HS-5 (cell line): Measurements from ENCODE around the gene GNA14.
"Not testable (repeated sequence)": the region's sequence is repeated elsewhere in the genome, so short reads cannot be mapped to it uniquely, and the experiment has no call there.

Source experiments
- DNase-seq: peaks from one replicate; pipeline ENCODE4 v3.0.0-alpha.2; 2012; ENCODE audit warnings: low read depth

GNA14 gene

DNA sequence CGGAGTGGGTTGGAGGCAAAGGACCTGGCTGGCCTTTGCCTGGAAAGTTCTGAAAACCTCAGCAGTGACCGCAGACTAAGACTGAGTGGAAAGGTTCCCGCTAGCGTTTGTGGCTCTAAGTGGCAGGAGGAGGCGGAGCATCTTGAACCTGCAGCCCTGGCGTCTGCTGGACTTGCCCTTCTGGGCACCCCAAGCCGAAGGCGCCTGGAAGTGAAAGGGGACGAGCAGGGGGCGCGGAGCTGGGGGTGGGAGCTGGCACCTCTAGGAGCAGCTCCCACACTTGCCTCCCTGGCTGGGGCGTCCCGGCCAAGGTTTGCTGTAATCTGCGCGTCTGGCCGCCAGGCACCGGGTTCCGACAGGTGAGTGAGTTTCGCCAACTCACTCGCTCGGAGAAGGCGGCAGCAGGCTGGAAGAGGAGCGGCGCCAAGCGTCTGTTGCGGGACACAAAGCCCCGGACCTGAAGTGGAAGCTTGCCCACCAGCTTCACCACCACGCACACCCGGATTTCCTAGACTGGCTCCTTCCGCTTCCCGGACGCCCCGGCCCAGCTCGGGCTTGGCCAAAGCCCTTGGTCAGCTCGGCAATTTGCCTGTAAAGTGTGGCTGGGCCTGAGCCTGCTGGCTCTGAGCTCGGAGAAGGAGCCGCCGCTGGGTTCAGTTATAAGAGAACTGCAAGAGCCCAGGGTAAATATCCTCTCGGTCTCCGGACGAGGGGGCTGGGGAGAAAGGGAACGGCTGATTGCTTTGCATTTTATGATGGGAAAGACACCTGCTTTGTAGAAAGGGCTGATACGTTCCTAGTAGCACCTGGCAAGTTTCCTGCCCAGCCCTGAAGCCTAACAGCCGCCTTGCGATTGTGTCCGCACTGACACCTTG lies at the start of gene GNA14:
TSS of gene GNA14 (minus strand) at position 89 of the 875 bp plus-strand sequence. CDS start 529 bp downstream, outside the sequence.
- DNase-seq: no peak

DNA sequence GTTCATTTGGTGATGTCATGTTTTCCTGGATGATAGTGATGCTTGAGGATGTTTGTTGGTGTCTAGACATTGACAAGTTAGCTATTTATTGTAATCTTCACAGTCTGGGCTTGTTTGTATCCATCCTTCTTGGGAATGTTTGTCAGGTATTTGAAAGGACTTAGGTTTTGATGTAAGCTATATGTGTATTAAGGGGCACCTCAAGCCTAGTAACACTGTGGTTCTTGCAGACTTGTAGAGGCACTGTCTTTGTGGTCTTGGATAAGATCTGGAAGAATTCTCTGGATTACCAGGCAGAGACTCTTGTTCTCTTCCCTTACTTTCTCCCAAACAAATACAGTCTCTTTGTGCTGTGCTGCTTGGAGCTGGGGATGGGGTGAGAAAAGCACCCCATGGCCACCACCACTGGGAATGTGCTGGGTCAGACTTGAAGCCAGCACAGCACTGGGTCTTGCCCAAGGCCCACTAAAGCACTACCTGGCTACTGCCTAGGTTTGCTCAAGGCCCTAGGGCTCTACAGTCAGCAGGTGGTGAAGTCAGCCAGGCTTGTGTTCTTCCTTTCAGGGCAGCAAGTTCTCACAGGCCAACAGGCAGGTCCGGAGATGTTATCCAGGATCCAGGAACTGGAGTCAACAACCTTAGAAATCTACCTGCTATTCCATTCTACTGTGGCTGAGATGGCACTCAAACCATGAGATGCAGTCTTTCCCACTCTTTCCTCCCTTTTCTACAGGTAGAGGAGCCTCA lies 49.3 kb upstream of the GNA14 start:
- no peak for DNase-seq

DNA sequence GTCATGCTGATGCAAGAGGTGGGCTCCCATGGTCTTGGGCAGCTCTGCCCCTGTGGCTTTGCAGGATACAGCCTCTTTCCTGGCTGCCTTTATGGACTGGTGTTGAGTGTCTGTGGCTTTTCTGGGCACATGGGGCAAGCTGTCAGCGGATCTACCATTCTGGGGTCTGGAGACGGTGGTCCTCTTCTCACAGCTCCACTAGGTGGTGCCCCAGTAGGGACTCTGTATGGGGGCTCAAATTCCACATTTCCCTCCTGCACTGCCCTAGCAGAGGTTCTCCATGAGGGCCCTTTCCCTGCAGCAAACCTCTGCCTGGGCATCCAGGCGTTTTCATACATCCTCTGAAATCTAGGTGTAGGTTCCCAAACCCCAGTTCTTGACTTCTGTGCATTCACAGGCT lies 42.6 kb upstream of the GNA14 start:
- not testable (repeated sequence) for DNase-seq

DNA sequence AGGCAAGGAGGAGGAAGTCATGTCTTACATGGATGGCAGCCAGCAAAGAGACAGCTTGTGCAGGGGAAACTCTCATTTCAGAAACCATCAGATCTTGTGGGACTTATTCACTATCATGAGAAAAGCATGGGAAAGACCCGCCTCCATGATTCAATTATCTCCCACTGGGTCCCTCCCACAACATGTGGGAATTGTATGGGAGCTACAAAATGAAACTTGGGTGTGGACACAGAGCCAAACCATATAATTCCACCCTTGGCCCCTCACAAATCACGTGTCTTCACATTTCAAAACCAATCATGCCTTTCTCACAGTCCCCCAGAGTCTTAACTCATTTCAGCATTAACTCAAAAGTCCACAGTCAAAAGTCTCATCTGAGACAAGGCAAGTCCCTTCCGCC lies 42.0 kb upstream of the GNA14 start:
- DNase-seq: not testable (repeated sequence)

DNA sequence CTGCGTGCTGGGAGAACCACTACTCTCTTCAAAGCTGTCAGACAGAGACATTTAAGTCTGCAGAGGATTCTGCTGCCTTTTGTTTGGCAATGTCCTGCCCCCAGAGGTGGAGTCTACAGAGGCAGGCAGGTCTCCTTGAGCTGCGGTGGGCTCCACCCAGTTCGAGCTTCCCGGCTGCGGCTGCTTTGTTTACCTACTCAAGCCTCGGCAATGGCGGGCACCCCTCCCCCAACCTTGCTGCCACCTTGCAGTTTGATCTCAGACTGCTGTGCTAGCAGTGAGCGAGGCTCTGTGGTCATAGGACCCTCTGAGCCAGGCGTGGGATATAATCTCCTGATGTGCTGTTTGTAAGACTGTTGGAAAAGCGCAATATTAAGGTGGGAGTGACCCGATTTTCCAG lies 39.6 kb upstream of the GNA14 start:
- DNase-seq: not testable (repeated sequence)

DNA sequence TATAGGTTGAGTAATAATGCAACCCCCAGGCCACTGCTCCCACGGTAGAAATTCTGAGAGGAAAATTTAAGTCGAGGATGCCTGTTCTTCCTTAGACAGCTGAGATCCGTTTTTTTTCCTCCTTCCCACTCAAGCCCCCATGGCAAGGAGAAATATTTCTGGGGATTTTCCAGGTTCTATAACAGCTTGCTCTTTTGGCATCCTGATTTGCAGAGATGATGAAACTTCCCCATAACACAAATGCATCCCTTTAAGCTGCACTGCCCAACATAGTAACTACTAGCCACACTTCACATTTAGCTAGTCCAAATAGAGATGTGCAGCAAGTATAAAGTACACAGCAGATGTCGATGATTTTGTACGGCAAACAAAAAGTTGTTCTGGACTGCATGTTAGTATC lies 32.5 kb upstream of the GNA14 start:
- no peak for DNase-seq

DNA sequence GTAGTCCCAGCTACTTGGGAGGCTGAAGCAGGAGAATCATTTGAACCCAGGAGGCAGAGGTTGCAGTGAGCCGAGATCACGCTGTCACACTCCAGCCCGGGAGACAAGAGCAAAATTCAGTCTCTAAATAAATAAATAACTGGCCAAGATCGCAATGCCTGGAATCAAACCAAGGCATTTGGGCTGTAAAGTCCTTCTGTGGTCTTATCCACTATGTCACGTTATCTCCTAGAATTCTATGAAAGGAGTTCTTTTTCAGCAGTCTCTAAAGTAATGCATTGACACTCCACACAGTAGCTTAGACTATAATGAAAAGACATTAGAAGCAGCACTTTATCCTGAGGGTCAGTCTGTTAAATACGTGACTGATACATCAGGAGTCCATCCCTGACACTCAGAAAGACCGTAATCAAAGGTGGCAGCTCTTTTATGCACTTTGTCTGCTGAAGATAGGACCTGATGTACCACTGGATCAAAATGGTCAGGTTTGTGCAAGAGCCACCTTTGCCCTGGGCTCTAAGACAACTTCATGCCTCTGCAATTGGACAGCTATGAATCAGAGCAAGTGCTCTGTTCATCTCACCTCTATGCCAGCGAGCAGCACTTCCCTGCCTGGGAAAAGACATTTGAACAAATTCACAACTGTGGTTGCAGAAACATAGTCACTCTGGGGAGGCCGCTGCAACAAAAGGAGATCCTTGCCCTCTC lies 31.7 kb upstream of the GNA14 start:
- no peak for DNase-seq

DNA sequence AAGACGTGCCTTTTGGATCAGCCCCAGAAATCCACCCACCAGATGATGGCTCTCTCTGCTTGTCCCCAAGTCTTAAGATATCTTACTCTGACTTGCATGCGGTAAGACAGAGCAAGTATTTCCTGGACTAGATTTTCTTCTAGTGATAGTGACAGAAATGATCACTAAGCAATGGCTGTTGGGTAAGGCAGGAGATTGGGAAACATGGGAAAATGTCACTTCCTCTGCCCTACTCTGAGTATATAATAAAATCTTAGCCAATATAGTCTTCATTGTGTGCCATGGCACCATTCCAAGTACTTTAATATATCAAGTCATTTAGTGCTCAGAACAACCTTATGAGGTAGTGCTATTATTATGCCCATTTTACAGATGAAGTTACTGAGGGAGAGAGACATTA lies 31.0 kb upstream of the GNA14 start:
- no peak for DNase-seq

DNA sequence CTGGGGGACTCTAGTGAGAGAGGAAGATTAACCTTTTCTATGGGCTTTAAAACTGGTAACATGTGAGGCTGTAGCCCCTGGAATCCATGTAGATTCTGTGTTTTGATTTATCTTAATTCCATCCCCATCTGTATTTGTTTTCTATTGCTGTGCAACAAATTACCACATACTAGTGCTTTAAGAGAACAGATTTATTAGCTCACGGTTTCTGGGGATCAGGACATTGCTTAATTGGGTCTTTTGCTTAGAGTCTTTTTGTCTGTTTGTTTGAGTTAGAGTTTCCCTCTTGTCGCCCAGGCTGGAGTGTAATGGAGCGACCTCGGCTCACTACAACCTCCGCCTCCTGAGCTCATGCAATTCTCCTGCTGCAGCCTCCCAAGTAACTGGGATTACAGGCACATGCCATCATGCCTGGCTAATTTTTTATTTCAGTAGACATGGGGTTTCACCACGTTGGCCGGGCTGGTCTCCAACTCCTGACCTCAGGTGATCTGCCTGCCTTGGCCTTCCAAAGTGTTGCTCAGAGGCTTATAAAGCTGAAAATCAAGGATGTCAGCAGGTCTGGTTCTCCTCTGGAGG lies 29.9 kb upstream of the GNA14 start:
- DNase-seq: no peak

DNA sequence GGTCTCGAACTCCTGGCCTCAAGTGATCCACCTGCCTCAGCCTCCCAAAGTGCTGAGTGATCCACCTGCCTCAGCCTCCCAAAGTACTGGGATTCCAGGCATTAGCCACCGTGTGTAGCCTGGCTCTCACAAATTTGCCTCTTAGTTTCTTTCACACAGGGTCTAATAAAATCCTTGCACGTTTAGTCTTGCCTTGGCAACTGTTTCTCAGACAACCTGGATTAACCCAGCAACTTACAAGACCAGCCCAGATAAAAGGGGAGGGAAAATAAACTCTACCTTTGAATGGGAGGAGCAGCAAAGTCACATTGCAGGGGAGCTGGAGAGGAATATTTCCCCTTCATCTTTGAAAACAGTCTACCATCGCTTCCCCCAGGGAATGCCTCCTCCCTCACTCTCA lies 29.3 kb upstream of the GNA14 start:
- DNase-seq: no peak

DNA sequence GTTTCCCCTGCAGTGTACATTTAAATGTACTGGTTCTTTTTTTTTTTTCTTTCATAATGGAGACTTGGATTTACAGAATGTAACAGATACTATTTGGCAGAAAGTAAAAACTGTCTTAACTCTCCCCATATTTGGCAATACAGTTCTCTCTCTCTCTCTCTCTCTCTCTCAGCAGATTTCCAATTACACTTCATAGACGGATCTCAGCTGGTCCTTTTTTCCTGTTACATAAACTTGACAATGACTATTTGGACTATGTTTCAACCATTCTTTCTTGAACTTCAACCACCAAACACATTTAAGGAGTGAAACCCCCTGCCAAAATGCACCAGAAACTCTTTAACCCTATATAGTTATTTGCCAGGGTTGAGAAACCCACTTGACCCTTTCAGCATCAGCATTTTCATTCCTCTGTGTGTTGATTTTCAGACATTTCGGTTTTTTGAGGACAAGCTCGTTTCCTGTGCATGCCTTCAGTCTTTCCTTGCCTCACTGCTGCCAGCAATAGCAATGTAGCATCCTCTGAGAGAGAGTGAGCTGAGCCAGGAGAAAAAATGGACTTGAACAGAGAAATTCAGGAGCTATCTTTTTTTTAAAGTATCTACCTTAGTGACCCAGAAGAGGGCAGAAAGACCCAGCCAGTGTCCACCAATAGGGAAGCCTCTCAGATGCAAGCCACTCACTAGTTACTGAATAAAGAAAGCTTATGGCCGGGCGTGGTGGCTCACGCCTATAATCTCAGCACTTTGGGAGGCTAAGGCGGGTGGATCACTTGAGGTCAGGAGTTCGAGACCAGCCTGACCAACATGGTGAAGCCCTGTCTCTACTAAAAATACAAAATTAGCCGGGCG lies 26.0 kb upstream of the GNA14 start:
- DNase-seq: no peak

DNA sequence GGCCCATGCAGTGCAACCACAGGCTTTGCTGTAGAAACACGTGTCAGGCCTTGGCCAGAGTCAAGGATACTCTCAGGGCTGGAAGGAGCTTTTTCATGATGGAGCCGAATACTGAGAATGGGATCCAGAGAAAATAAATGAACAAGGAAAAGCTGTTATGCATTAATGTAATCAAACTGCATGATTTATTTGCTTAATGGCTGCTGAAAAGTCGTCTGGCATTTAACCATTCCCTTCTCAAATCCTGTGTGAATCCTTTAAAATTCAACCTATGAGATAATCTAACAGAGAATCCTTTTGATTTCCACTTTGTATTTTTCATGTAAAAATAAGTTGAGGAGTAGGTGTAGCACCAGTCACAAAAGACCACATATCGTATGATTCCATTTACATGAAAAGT lies 24.1 kb upstream of the GNA14 start:
- DNase-seq: no peak

DNA sequence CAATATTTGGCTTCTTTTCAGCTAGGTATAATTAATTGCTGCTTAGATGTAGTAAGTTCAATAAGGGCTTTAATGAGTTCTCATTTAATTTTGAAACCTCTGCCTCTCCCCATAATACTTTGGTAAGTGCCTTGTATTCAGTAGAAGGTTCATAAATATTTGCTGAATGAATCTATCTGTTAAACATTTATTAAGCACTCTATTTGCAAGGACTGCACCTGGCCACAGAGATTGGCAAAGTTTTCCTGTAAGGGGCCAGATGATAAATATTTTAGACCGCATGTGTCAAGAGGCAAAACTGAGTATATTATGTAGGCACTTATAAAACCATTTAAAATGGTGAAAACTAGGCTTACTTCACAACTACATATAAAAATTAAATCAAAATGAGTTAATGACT lies 19.0 kb upstream of the GNA14 start:
- DNase-seq: no peak

DNA sequence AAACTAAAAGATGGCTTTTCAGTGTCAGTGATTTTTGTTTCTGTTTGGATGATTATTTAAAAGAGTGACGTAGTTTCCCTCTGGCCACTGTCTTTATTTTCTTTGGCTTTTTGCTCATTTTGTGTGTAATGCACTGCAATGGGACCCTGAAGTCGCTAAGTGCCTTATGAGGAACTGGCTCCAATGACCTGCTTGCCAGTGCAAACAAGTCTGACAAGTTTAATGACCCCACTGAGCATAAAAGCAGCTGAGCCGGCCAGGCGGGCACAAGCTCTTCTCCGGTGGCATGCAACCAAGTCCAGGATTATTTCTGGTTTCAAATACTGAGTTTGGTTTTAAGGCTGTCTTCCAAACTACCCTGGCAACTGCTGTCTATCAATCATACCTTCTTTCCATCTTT lies 15.6 kb upstream of the GNA14 start:
- DNase-seq: no peak

DNA sequence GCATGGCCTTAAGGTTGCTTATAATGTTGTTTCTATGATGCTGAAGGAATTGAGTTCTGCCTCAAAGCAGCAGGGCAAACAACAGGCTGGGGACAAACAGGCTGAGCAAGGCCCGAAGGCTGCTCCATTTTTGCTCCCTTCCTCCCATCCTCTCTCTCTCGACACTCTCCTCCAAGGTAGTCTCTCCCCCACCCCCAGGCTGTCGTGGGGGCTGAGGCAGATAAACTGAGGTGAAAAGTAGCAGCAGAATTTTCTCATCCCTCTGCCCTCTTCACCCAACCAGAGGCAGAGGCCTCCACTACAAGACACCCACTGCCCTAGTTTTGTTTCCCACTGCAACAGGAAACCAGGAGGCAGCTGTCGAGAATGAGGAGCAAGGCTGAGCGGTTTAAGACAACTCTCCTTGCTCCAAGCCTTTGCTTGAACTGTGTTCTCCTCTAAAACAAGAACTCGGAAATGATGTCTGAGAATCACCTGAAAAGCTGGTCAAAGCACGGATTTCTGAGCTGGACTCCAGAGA lies 13.5 kb upstream of the GNA14 start:
- no peak for DNase-seq

DNA sequence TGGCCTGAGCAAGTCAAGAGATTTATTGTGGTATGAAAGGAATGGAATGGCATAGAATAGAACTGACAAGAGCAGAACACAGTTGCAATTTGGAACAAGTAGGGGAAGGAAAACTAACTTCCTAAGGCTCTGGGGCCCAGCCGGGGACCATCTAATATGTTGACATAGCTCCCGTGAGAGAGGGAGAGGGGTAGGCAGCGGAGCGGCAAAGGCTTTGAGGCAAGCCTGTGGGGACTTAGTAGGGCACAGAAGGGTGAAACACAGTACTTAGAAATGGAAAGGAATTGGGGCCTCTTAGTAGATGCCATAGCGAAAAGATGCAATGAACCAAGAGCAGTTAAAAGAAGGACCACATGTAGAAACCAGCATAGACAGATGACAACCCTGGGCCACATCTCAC lies 11.8 kb upstream of the GNA14 start:
- no peak for DNase-seq

DNA sequence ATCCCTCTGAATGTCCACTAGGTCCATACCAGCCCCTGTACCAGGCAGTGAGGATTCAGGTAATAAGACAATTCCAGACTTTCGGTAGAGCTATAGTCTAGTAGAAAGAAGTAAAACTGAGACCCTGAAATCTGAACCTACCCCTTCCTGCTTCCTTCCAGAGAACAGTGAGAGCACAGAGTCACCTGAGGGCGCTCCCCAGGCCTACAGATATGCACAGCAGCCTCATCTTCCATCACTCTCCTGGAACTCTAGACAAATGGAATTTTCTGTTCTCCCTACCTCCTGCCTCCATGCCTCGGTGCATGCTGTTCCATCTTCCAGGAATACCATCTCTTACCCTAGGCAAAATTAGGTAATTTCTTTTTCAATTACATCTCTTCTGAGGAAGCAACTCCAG lies 3.1 kb upstream of the GNA14 start:
- DNase-seq: no peak

DNA sequence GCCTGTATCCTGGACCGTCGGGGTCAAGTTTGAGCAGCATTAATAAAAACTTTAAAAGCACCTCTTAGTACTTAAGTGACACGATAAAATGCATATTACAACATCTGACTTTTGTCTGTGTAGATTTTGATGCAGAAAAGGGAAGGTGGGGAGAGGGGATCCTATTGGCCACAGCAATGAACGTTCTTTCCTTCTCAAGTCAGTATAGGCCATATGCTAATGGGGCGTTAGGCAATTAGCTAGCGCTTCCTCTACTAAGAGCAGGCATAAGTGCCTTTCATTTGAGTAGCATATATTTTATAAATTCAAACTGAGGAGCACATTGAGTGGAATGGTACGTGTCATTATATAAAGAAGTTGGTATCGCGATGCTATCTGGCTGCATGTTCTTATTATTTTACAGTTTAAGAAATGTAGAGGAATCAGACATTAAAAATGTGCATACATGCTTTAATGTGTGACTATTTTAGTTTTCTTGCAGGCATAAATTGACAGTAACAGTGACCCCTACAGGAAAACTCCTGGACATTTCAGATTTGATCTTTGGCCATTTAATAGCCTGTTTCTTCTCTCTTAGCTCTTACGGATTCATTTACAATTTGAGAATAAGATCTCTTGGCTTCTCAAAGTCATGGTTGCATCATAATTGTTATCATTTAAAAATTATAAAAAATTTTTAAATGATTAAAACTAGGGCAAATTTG lies 1.1 kb upstream of the GNA14 start:
- DNase-seq: no peak

DNA sequence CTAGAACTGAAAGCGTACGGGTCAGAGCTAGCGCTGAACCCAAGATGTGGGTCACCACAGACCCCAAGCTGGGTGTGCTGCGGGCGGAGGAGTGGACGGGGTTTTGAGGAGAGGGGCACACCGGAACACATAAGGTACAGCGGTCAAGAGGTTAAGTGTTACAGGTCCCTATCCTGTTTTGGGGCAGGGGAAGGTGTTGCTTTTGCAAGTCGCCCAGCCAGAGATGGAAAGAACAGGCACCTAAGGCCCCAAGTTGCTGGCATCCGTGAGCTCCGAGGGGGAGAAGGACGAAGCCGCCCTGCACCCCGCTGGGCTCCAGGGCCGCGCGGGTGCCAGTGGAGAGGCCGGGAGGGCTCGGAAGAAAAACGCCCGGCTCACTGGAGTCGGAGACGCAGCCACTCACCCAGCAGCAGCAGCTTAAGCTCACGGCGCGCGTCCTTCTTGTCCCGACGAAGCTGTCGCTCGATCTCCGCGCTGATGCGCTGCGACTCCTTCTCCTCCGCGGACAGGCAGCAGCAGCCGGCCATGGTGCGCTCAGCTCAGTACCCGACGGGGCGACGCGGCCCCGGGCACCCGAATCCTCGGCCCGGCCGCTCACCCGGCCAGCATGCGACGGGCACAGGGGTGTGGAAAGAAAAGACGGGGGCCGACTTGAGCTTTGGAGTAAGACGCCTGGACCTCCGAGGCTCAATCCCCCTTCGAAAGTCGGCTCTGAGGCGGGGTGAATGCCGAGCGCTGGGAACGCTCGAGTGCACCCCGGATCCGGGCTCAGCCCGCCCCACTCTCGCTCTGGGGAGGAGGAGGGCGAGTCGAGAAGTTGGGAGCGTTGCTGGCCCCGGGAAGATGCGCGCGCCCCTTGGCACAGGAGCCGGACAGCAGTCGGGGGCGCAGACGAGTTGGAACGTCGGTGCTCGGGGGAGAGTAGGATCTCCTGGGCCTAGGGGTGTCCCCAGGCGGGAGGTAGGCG lies 572 bp downstream of the GNA14 start:
- DNase-seq: no peak
